ENCODE measurements around the gene SHISAL1.

Gene SHISAL1

DNA sequence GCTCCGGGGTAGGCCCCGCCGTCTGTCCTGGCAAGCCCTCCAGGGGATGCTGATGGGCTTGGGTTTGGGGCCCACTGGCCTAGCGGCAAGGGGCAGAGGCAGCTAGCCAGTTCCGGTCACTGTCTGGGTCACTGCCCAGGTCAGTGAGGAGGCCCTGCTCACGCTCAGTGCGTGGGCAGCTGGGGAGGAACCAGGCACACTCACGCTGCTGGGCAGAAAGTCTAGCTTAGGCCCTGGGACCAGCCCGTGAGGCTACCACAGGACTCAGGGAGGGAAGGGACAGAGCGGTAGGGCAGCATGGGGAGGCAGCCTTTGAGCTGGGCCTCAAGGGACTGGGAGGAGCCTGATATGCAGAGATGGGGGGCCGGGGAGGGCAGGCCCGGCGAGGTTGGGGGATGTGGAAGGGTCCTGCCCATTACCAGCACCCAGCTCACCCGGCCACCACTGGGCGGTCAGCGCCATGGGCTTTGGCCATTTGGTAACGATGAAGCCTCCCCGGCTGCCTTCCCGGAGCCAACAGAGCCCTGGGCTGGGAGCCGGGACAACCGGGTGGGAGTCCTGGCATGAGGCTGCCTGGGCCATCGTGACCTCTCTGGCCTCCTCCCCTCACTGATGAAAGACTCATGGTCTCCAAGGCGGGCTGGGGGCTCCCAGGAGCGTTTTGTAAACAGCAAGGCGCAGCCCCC lies 14.2 kb downstream of the SHISAL1 start:
- DNase-seq: no peak

- DNase-seq: no peak
These were observed 15.2 kb downstream of the SHISAL1 start for GRCh38 chr22:44297470-44298061.

GRCh38 chr22:44295406-44295805 lies 17.3 kb downstream of the SHISAL1 start:
- DNase-seq: no peak

DNA sequence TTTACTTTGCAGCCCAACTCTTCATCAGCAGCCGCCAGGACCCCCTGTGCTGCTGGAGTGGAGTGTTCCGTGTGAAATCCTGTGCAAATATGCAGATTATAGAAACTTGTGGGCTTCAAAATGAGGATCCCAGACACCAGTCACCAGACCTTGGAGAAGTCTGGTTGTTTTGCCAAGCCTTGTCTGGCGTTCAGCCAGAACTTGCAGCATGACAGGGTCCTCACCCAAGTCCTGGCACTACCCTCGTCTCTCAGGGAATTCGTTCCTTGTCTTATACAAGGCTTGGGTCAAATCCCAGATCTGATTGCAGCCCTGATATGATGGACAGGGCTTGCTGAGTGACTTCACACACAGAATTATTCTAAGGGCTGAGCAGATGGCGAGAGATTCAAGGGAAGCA lies 18.9 kb downstream of the SHISAL1 start:
- DNase-seq: no peak

GRCh38 chr22:44293034-44293433 lies 19.7 kb downstream of the SHISAL1 start:
- DNase-seq: no peak

DNA sequence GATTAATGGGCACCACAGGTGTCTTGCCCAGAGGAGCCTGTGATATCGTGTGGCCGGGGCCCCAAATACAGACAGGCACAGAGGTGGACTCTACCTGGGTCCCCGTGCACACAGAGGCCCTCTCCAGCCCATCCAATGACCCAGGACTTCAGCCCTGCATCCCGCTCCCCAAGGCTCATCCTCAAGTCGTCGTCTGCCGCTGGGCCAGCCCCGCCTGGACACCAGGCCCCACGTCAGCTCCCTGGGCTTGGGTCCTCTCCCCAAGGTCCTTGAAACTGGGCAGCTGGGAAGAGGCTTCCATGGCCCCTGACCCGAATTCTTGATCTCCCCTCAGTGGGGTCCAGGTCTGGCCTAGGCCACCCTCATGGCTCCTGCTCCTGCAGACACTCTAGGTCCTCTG lies 20.2 kb downstream of the SHISAL1 start:
- DNase-seq: no peak

DNA sequence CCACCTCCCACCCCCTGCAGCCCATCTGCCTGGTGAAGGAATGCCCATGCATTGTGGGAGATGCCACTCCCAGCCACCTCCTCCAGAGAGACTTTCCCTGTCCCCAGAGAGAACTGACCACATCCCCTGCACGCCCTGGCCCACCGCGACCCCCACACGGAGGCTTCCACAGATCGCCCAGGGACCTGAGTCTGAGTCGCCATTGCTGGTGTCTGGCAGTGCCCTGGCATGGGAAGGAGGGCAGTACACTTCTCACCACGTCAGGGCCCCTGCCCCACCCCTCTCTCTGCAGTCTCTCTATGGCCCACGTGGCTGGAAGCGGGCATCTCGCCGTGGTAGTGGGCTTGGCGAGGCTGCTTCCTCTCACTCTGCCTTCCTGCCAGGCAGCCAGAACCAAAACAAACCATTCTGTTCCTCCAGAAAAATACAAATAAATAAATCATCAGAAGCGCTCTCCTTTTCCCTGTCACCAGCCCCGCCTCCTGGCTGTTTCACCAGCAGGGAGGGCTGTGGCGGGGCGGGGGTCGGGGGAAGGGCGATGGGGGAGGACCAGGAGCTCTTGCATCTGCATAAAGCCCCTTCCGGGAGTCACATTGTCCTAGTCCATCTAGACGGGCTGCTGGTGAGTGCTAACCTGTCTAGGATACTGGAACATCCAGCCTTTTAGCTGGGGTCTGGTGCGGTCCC lies 20.9 kb downstream of the SHISAL1 start:
- DNase-seq: no peak

GRCh38 chr22:44291265-44291664 lies 21.5 kb downstream of the SHISAL1 start:
- no peak for DNase-seq

- no peak for DNase-seq
These were observed 23.2 kb downstream of the SHISAL1 start for GRCh38 chr22:44289414-44290171.

DNA sequence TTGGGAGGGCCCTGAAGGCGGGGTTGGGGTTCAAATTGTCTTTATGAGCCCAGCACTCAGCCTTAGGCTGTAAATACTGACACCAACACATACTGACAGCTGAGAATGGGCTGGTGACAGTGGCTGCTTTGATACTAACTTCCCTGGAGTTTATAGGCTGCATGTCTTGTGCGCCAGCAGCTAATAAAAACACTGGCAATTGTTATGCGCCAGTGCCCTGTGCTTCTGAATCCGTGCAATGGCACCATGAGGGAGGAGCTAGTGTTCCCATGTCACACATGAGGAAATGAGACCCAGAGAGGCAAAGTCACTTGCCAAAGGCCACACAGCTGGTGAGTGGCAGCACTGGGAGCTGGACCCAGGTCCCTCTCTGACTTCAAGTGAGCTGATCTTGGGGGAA lies 23.8 kb downstream of the SHISAL1 start:
- DNase-seq: no peak

- DNase-seq: no peak
These were observed 25.0 kb downstream of the SHISAL1 start for GRCh38 chr22:44287741-44288140.

GRCh38 chr22:44287121-44287693 lies 25.5 kb downstream of the SHISAL1 start:
- DNase-seq: no peak

DNA sequence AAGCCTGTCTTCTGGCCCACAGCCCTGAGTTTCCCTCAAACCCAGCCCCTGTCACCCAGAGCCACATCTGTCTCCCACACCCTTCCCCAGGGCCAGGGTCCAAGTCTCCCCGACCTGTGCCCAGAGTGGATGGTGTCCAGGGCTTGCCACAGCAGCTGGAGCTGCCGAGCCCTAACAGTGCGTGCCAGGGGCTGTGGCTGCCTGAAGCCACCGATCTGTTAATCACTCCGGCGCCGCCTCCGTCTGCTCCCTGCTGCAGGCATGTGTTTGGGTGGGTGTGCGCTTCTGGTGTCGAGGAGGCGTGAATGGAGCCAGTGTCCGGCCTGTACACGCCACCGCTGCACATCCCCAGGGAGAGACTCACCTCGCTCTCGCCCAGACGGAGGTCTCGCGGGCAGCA lies 26.1 kb downstream of the SHISAL1 start:
- DNase-seq: no peak

DNA sequence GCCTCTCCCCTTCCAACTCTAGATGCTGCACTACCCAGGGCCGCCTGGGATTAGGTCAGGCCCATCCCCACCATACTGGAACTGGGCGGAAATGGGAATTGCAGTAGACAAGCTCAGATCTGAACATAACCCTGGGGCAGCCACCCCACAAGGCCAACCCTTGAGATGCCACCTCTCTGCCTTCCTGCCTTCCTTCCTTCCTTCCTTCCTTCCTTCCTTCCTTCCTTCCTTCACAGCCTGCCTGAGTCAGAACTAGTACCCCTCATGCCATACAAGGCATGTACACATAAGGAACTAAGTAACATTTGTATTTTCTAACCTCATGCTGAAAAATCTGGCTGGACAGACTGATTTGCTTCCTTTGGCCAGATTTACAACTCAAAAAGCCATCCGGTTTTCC lies 28.0 kb downstream of the SHISAL1 start:
- DNase-seq: no peak

- no peak for DNase-seq
These were observed 30.7 kb downstream of the SHISAL1 start for GRCh38 chr22:44281768-44282637.

- DNase-seq: no peak
These were observed 32.0 kb downstream of the SHISAL1 start for GRCh38 chr22:44280665-44281188.

- no peak for DNase-seq
These were observed 33.7 kb downstream of the SHISAL1 start for GRCh38 chr22:44279069-44279360.

DNA sequence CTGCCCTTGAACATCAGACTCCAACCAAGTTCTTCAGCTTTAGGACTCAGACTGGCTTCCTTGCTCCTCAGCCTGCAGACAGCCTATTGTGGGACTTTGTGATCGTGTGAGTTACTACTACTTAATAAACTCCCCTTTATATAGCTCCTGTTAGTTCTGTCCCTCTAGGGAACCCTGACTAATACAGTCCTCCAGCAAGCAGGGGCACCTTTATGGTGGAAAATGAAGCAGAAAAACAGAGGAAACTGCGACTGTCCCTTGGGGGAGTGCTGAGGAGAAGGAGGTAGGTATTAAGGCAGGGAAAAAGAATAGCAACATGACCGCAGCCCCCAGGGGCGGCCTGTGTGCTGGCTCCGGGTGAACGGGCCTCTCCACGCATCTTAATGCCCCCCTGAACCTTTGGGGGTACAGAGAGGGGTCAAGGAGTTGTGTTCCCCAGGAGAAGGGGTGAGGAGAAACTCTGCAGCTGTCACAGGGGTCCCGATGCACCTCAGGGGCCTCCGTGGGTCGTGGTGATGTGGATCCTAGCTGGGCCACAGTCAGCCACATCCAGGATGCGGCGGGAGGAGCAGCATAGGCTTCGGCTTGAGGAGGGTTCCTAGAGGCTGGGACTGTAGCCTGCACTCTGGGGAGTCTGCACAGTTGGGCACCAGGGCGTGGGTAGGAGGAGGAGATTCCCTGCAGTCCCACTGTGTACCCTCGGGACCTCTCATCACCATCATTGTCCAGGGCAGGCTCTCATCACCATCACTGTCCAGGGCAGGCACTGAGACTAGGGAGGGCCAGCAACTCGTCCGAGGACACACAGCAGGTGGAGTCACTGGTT lies 34.3 kb downstream of the SHISAL1 start:
- no peak for DNase-seq

GRCh38 chr22:44277386-44278135 lies 35.2 kb downstream of the SHISAL1 start:
- DNase-seq: no peak

DNA sequence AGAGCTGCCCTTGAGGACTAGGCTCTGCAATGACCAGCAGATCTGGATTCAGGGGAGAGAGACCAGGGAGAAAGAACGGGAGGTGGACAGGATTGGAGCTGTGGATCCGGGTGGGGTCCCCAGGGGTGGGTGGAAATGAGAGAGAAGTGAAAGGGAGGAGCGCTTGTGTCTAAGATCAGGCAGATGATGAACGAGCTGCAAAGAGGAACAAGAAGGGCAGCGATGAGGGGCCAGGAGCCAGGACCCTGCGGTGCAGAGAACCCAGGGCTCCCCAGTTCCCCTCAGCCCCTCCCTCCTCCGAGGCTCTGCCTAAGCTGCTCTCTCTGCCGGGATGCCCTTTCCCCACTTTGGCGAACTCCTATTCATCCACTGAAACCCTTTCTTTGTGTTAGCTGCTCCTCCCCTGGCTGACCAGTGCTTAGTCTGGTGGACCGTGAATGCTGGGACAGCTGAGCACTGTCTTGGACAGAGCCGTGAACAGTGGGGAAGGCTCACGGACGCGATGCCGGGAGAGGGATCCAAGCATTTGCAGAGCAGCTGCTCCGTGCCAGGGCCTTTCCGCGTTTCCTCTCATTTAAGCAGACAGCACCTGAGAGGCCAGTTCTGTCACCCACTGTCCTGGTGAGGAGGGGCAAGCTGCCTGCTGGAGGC lies 35.9 kb downstream of the SHISAL1 start:
- DNase-seq: no peak

Data from CD4-positive, alpha-beta T cell treated with Interleukin-21 for 1 hour (primary cell).